Measurements from ENCODE around the gene PIEZO2. TPM values are rescaled to one million over a fixed set of nuclear protein-coding genes. Genes with fewer than 3 reads are reported as not detected.

Gene PIEZO2
- total RNA-seq, 2 donors from 2014 or later = 0.63 to 3.0 TPM

- no peak overlapping the region for H3K4me3 ChIP-seq
- no peak for DNase-seq (ENCODE audit: low spot score)
- no peak overlapping the region for H3K27ac ChIP-seq
- no peaks in the 10 kb centered on the region for H3K9me3 ChIP-seq
- no peaks in the 10 kb centered on the region for H3K36me3 ChIP-seq
- TF ChIP-seq CTCF (IDR thresholded peaks at IDR 0.05) = peak in 1 of 2 donors; percentile 57
- H3K4me1 ChIP-seq = no peaks in the 10 kb centered on the region
- no peaks in the 10 kb centered on the region for H3K27me3 ChIP-seq
Observed at GRCh38 chr18:11163665-11164064, 14.3 kb upstream of the PIEZO2 start.

- H3K36me3 ChIP-seq = no peaks in the 10 kb centered on the region
- no peaks in the 10 kb centered on the region for H3K9me3 ChIP-seq
- H3K4me1 ChIP-seq = no peaks in the 10 kb centered on the region
- no peak overlapping the region for H3K27ac ChIP-seq
- no peaks in the 10 kb centered on the region for H3K27me3 ChIP-seq
- no peak overlapping the region for H3K4me3 ChIP-seq
- no peak for TF ChIP-seq CTCF (IDR thresholded peaks at IDR 0.05)
- no peak for DNase-seq (ENCODE audit: low spot score)
Observed at GRCh38 chr18:11162889-11163288, 13.5 kb upstream of the PIEZO2 start.

GRCh38 chr18:11162462-11162861, 13.1 kb upstream of the PIEZO2 start:
- H3K27me3 ChIP-seq = no peaks in the 10 kb centered on the region
- no peaks in the 10 kb centered on the region for H3K9me3 ChIP-seq
- no peak overlapping the region for H3K4me3 ChIP-seq
- H3K27ac ChIP-seq = no peak overlapping the region
- DNase-seq (ENCODE audit: low spot score) = no peak
- H3K4me1 ChIP-seq = no peaks in the 10 kb centered on the region
- H3K36me3 ChIP-seq = no peaks in the 10 kb centered on the region
- no peak for TF ChIP-seq CTCF (IDR thresholded peaks at IDR 0.05)

- Histone ChIP-seq H3K27me3 (no peaks in the 10 kb centered on the region), H3K27ac (no peak overlapping the region), H3K4me3 (no peak overlapping the region), H3K36me3 (no peaks in the 10 kb centered on the region), H3K4me1 (no peaks in the 10 kb centered on the region), H3K9me3 (no peaks in the 10 kb centered on the region)
- no peak for DNase-seq (ENCODE audit: low spot score)
- no peak for TF ChIP-seq CTCF (IDR thresholded peaks at IDR 0.05)
Observed at GRCh38 chr18:11160313-11160712, 10.9 kb upstream of the PIEZO2 start.

- Histone ChIP-seq H3K27me3 (no peaks in the 10 kb centered on the region), H3K4me3 (no peak overlapping the region), H3K9me3 (no peaks in the 10 kb centered on the region), H3K27ac (no peak overlapping the region), H3K4me1 (no peaks in the 10 kb centered on the region), H3K36me3 (no peaks in the 10 kb centered on the region)
- no peak for TF ChIP-seq CTCF (IDR thresholded peaks at IDR 0.05)
- DNase-seq (ENCODE audit: low spot score) = no peak
Observed at GRCh38 chr18:11159844-11160243, 10.5 kb upstream of the PIEZO2 start.

GRCh38 chr18:11156978-11157377, 7.6 kb upstream of the PIEZO2 start:
- Histone ChIP-seq H3K27ac (no peak overlapping the region), H3K36me3 (no peaks in the 10 kb centered on the region), H3K9me3 (no peaks in the 10 kb centered on the region), H3K27me3 (no peaks in the 10 kb centered on the region), H3K4me1 (no peaks in the 10 kb centered on the region), H3K4me3 (no peak overlapping the region)
- DNase-seq (ENCODE audit: low spot score) = no peak
- no peak for TF ChIP-seq CTCF (IDR thresholded peaks at IDR 0.05)

Data from right atrium auricular region (tissue), 2 donors.